AG04450 (cell line): Measurements from ENCODE around the gene ARHGAP22. TPM values are rescaled to one million over a fixed set of nuclear protein-coding genes. Genes with fewer than 3 reads are reported as not detected.

Experiments used
- CTCF ChIA-PET: fragments of 300-600, 350-600 bp; formaldehyde crosslinking; extraction: SDS; loops from one replicate; lab custom pipeline; 2022; ENCODE audit warnings: antibody characterized with exemption, inconsistent platforms; lab: Charles Lee
- POLR2A ChIA-PET: fragments of 350-600 bp; formaldehyde crosslinking; extraction: SDS; loops from one replicate; lab custom pipeline; 2021; ENCODE audit warnings: antibody characterized with exemption, inconsistent platforms; lab: Yijun Ruan, JAX
- DNase-seq: peaks from one replicate; pipeline ENCODE4 v3.0.0-alpha.2; 2011; ENCODE audit warnings: low read depth, low spot score
- H3K27ac ChIP-seq: one replicate; pipeline ENCODE4 v1.5.1; 2012; ENCODE audit warnings: low read depth, low read length, control low read depth
- H3K27me3 ChIP-seq: one replicate; pipeline ENCODE4 v1.6.0; 2012; ENCODE audit warnings: low read length; ENCODE audit not compliant: control insufficient read depth, insufficient read depth
- H3K4me3 ChIP-seq: 2 replicates; pipeline ENCODE4 v1.5.1; 2011; ENCODE audit warnings: mild to moderate bottlenecking, low read depth, low read length, control low read depth
- H3K9me3 ChIP-seq: 2 replicates; pipeline ENCODE4 v1.5.1; 2012; ENCODE audit warnings: low read length; ENCODE audit not compliant: control insufficient read depth, insufficient read depth
- polyA plus RNA-seq: library from polyadenylated mRNA; depleted of rRNA; stranded (reverse); fragments of >200 nt; gene quantifications from 2 replicates; pipeline ENCODE4 v1.2.3, GENCODE V29; 2011
- TF ChIP-seq, protein P1 (sequence below): IDR thresholded peaks from 2 replicates; pipeline ENCODE4 v1.5.1; 2011; ENCODE audit warnings: low read depth, low read length, control low read depth, inconsistent platforms

Gene ARHGAP22
- polyA plus RNA-seq, 1 experiment = 8.2 TPM

DNA sequence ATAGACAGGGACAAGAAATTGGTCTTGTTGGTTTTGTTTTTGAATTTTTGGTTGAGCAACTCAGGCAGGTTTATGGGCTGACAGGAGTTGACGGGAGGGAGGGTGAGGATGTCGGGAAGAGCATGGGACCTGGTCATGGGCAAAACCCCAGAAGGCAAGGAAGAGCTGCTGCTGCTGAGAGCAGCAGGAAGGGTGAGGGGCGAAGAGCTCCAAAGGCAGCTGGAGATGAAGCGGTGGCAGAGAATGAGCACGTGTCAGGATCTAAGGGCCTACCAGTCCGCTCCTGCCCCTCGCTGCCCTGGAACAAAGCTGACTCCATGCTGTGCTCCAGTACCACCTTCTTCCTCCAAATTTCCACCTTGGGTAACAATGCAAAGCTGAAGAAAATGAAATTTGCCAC is 84.3 kb downstream of the ARHGAP22 start:
- ChIA-PET POLR2A (no interaction called here), CTCF (interaction anchor here (0.9 kb wide), 1 partner anchor 157 kb away, joined by 4 read pairs; no protein-coding TSS in a partner anchor)
- no peaks in the 10 kb centered on the region for H3K27me3 ChIP-seq
- H3K4me3 ChIP-seq = no peak overlapping the region
- no peak overlapping the region for H3K27ac ChIP-seq
- TF ChIP-seq, protein P1, sequence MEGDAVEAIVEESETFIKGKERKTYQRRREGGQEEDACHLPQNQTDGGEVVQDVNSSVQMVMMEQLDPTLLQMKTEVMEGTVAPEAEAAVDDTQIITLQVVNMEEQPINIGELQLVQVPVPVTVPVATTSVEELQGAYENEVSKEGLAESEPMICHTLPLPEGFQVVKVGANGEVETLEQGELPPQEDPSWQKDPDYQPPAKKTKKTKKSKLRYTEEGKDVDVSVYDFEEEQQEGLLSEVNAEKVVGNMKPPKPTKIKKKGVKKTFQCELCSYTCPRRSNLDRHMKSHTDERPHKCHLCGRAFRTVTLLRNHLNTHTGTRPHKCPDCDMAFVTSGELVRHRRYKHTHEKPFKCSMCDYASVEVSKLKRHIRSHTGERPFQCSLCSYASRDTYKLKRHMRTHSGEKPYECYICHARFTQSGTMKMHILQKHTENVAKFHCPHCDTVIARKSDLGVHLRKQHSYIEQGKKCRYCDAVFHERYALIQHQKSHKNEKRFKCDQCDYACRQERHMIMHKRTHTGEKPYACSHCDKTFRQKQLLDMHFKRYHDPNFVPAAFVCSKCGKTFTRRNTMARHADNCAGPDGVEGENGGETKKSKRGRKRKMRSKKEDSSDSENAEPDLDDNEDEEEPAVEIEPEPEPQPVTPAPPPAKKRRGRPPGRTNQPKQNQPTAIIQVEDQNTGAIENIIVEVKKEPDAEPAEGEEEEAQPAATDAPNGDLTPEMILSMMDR = no peak
- peaks cover 13% of the 10 kb centered on the region for H3K9me3 ChIP-seq
- no peak for DNase-seq

DNA sequence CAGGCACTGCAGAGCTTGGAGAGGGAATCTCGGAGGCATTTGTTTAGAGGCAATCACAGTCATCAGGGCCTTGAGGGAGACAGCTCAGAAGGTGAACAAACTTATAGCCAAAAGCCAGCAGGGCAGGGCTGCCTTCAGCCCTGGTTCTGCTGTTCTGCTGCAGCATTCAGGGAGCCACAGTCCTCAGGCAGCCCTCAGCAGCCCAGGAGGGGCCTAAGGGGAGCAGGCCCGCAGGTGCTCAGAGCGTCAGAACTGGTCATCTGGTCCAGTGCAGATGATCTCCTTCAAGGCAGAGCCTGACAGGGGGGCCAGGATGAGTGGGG is 84.7 kb downstream of the ARHGAP22 start:
- CTCF ChIA-PET = no interaction called here

DNA sequence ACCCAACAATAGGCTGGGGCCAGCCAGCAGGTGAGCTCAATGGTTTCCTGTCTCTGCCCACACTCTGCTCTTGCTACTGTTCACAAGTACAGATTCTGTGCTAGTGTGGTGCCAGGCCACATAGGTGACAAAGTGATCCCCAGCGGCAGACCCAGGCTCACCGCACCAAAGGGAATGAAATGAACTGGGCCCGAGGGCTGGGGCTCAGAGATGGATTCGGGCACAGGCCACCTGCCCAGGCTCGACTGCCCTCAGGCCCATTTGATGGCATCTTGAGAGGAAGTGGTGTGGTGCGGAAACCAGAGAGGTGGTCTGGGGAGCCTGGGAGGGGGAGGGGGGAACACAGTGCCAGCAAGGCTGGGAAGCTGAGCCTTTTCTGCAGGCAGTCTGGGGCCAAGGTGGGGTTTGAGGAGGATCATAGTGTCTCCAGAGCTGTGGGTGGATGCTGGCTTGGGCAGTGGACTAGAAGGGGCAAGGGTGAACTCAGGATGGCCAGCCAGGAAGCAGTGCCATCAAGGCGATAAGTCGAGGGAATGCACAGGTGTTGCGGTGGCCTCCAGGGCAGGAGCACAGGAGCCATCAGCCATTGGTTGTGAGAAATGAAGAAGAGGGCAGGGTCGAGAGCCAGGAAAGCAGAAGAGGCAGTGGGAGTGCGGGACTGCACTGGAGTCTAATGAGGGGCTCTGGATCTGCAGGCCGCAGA is 85.2 kb downstream of the ARHGAP22 start:
- H3K4me3 ChIP-seq = no peak overlapping the region
- DNase-seq = no peak
- POLR2A ChIA-PET = no interaction called here
- peaks cover 13% of the 10 kb centered on the region for H3K9me3 ChIP-seq
- TF ChIP-seq, protein P1 = no peak
- H3K27me3 ChIP-seq = no peaks in the 10 kb centered on the region
- H3K27ac ChIP-seq = no peak overlapping the region
- CTCF ChIA-PET = no interaction called here

More for the DNA sequence above, 84.7 kb downstream of the ARHGAP22 start:
- POLR2A ChIA-PET = no interaction called here
- Histone ChIP-seq H3K4me3 (no peak overlapping the region), H3K27ac (no peak overlapping the region), H3K27me3 (no peaks in the 10 kb centered on the region), H3K9me3 (peaks cover 13% of the 10 kb centered on the region)
- TF ChIP-seq, protein P1 = no peak
- DNase-seq = no peak

- TF ChIP-seq, protein P1 = no peak
- POLR2A ChIA-PET = no interaction called here
- Histone ChIP-seq H3K9me3 (peaks cover 13% of the 10 kb centered on the region), H3K27me3 (no peaks in the 10 kb centered on the region), H3K4me3 (no peak overlapping the region), H3K27ac (no peak overlapping the region)
- no peak for DNase-seq
- CTCF ChIA-PET = no interaction called here
Observed at GRCh38 chr10:48518986-48519385, 85.9 kb downstream of the ARHGAP22 start.

DNA sequence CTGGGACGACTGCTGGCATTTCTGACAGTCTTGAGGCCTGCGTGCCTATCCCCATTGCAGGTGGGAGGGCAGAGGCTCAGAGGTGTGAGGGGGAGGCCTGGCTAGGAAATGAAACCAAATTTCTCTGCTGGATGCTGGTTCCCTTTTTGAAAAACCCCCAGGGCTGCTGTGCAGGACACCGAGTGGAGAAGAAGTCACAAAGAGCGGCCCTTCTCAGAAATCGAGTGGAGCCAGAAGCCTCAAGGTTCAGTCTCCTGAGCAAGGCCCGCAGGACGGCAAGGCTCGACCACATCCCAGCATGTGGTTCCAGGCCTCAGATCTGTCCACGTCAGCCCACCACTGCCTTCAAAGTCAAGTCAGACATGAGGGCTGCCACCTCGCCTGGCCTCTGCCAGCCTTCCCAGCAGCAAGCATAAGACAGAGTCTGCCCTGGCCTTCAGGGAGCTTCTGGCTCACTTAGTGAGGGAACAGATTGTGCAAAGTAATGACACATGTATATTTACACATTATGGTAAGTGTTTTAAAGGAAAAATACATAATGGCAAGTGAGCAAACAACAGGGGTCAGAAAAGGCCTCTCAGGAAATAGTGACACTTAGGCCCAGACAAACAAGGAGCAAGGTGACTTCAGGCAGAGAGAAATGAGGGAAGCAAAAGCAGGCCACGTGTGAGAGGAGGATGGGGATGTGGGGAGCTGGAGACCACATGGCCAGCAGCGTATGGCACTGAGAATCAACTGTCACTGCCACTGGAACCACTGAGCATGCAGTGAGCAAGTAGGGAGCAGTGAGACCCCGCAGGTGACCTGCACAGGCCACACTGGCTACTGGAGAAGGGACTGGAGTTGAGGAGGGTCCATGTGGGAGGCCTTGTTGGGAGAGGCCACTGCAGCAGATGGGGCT is 86.7 kb downstream of the ARHGAP22 start:
- no peak overlapping the region for H3K27ac ChIP-seq
- CTCF ChIA-PET = no interaction called here
- DNase-seq = no peak
- H3K9me3 ChIP-seq = peaks cover 15% of the 10 kb centered on the region
- POLR2A ChIA-PET = no interaction called here
- TF ChIP-seq, protein P1 = no peak
- H3K27me3 ChIP-seq = no peaks in the 10 kb centered on the region
- no peak overlapping the region for H3K4me3 ChIP-seq
